H1 (cell line): ENCODE measurements around the gene CACNA2D3. TPM values are rescaled to one million over a fixed set of nuclear protein-coding genes. Genes with fewer than 3 reads are reported as not detected.

ENCODE experiments used
- CTCF ChIA-PET: fragments of 300-600 bp; sonication (Branson Sonifier 250); formaldehyde crosslinking; loops from one replicate; lab custom pipeline; 2021; ENCODE audit not compliant: partially characterized antibody; lab: Charles Lee
- POLR2A ChIA-PET: fragments of 300-600 bp; sonication (Branson Sonifier 250); formaldehyde crosslinking; loops from one replicate; lab custom pipeline; 2021; ENCODE audit warnings: inconsistent platforms; ENCODE audit not compliant: partially characterized antibody; lab: Charles Lee
- DNase-seq, 2 experiments: peaks; one replicate each; pipeline versions ENCODE4 v3.0.0 to v3.0.0-alpha.2; 2010 to 2022; ENCODE audit warnings: low spot score in 2 of 2, low read depth in 1 of 2, mixed read lengths in 1 of 2
- FAIRE-seq: peaks from 2 replicates; lab custom pipeline; 2011; peaks lifted over from hg19 to GRCh38; lab: Jason Lieb, UNC
- H2AFZ ChIP-seq: 2 replicates; pipeline ENCODE4 v1.8.1; 2012; ENCODE audit warnings: low read length, inconsistent platforms
- H2AK5ac ChIP-seq: 2 replicates; pipeline ENCODE4 v1.6.1; 2013; ENCODE audit warnings: low read depth, low read length
- H2BK120ac ChIP-seq: replicated peaks from 2 replicates; pipeline ENCODE3; 2013; ENCODE audit warnings: low read depth, low read length, inconsistent platforms
- H2BK12ac ChIP-seq: 2 replicates; pipeline ENCODE4 v1.6.1; 2013; ENCODE audit warnings: low read depth, low read length
- H2BK15ac ChIP-seq: 2 replicates; pipeline ENCODE4 v1.6.1; 2013; ENCODE audit warnings: low read length
- H2BK20ac ChIP-seq: 2 replicates; pipeline ENCODE4 v1.6.1; 2013; ENCODE audit warnings: low read length
- H2BK5ac ChIP-seq: 2 replicates; pipeline ENCODE4 v1.6.1; 2013; ENCODE audit warnings: low read depth, low read length
- H3K14ac ChIP-seq: 2 replicates; pipeline ENCODE4 v1.6.1; 2013; ENCODE audit warnings: inconsistent platforms; ENCODE audit not compliant: insufficient read length
- H3K18ac ChIP-seq: 2 replicates; pipeline ENCODE4 v1.6.1; 2013; ENCODE audit warnings: low read length; ENCODE audit errors: extremely low read depth
- H3K23ac ChIP-seq: 2 replicates; pipeline ENCODE4 v1.6.1; 2013; ENCODE audit warnings: inconsistent platforms; ENCODE audit not compliant: insufficient read length
- H3K23me2 ChIP-seq: 2 replicates; pipeline ENCODE4 v1.6.1; 2013; ENCODE audit warnings: low read depth, low read length
- H3K27ac ChIP-seq: 2 replicates; pipeline ENCODE4 v1.6.1; 2011; ENCODE audit warnings: low read depth, low read length, inconsistent platforms
- H3K27me3 ChIP-seq, 4 experiments: replicated peaks in 1 of 4; 1 replicate in 1 of 4; 2 replicates in 3 of 4; pipeline versions ENCODE4 v1.6.1 to v1.8.1; 2011 to 2013; ENCODE audit warnings: low read length in 3 of 4, mild to moderate bottlenecking in 3 of 4, inconsistent platforms in 2 of 4, mixed read lengths in 2 of 4, moderate library complexity in 1 of 4; ENCODE audit not compliant: control insufficient read depth in 3 of 4, insufficient read depth in 3 of 4; ENCODE audit errors: extremely low read depth in 1 of 4
- H3K36me3 ChIP-seq, 4 experiments: 2 replicates each; pipeline versions ENCODE4 v1.6.1 to v1.8.1; 2011 to 2013; ENCODE audit warnings: mild to moderate bottlenecking in 4 of 4, low read length in 3 of 4, moderate library complexity in 2 of 4, control low read depth in 1 of 4, inconsistent platforms in 1 of 4; ENCODE audit not compliant: insufficient read depth in 4 of 4, control insufficient read depth in 2 of 4
- H3K4ac ChIP-seq: replicated peaks from 2 replicates; pipeline ENCODE3; 2013; ENCODE audit warnings: low read length, low read depth, mixed read lengths, inconsistent platforms; ENCODE audit not compliant: insufficient read length
- H3K4me1 ChIP-seq, 4 experiments: replicated peaks in 1 of 4; 1 replicate in 1 of 4; 2 replicates in 3 of 4; pipeline versions ENCODE4 v1.6.1 to v1.8.1; 2011 to 2013; ENCODE audit warnings: low read length in 3 of 4, inconsistent platforms in 2 of 4, mixed read lengths in 1 of 4; ENCODE audit not compliant: insufficient read depth in 4 of 4, control insufficient read depth in 3 of 4
- H3K4me2 ChIP-seq, 2 experiments: 2 replicates each; pipeline versions ENCODE4 v1.6.1 to v1.8.1; 2011 to 2013; ENCODE audit warnings: low read depth in 2 of 2, low read length in 2 of 2, control low read depth in 1 of 2, inconsistent platforms in 1 of 2, mild to moderate bottlenecking in 1 of 2; ENCODE audit not compliant: insufficient read depth in 1 of 2
- H3K4me3 ChIP-seq, 4 experiments: fragments of 200-600, 300-600 bp in 1 of 4; sonication (generic), shearing (Covaris generic), sonication (Bioruptor Twin) in 1 of 4; 2 replicates each; pipeline versions ENCODE4 v1.5.1 to v1.8.1; 2011 to 2016; ENCODE audit warnings: low read length in 4 of 4, low read depth in 3 of 4, control low read depth in 2 of 4, inconsistent platforms in 2 of 4, mild to moderate bottlenecking in 2 of 4, mixed read lengths in 1 of 4, moderate library complexity in 1 of 4; ENCODE audit not compliant: insufficient read depth in 2 of 4; ENCODE audit errors: extremely low read depth in 1 of 4
- H3K56ac ChIP-seq: replicated peaks from 2 replicates; pipeline ENCODE3; 2013; ENCODE audit warnings: low read depth, mild to moderate bottlenecking, mixed read lengths, low read length, inconsistent platforms; ENCODE audit not compliant: insufficient read length
- H3K79me1 ChIP-seq: 2 replicates; pipeline ENCODE4 v1.6.1; 2013; ENCODE audit warnings: low read depth, low read length, control low read depth
- H3K79me2 ChIP-seq, 2 experiments: 2 replicates each; pipeline versions ENCODE4 v1.6.1 to v1.8.1; 2012 to 2013; ENCODE audit warnings: low read length in 2 of 2, mild to moderate bottlenecking in 2 of 2, inconsistent platforms in 1 of 2; ENCODE audit not compliant: insufficient read depth in 2 of 2, control insufficient read depth in 1 of 2
- H3K9ac ChIP-seq, 4 experiments: replicated peaks in 1 of 4; 1 replicate in 1 of 4; 2 replicates in 3 of 4; pipeline versions ENCODE4 v1.6.1 to v1.8.1; 2011 to 2013; ENCODE audit warnings: low read depth in 3 of 4, low read length in 3 of 4, control low read depth in 2 of 4, mild to moderate bottlenecking in 2 of 4, moderate library complexity in 2 of 4, inconsistent platforms in 1 of 4; ENCODE audit errors: extremely low read depth in 1 of 4
- H3K9me3 ChIP-seq, 2 experiments: 2 replicates each; pipeline versions ENCODE4 v1.6.1 to v1.8.1; 2012 to 2013; ENCODE audit warnings: mild to moderate bottlenecking in 2 of 2, moderate library complexity in 2 of 2, control low read depth in 1 of 2, inconsistent platforms in 1 of 2, low read depth in 1 of 2, low read length in 1 of 2, mixed read lengths in 1 of 2; ENCODE audit not compliant: insufficient read depth in 2 of 2
- H4K20me1 ChIP-seq, 2 experiments: replicated peaks in 1 of 2; 2 replicates each; pipeline versions ENCODE3 to v1.8.1; 2011 to 2013; ENCODE audit warnings: inconsistent platforms in 2 of 2, low read length in 2 of 2, mild to moderate bottlenecking in 1 of 2; ENCODE audit not compliant: insufficient read depth in 2 of 2, control insufficient read depth in 1 of 2
- H4K5ac ChIP-seq: 2 replicates; pipeline ENCODE4 v1.6.1; 2013; ENCODE audit warnings: low read length, low read depth, mixed read lengths, inconsistent platforms; ENCODE audit not compliant: insufficient read length
- H4K8ac ChIP-seq: 2 replicates; pipeline ENCODE4 v1.8.0; 2013; ENCODE audit warnings: mild to moderate bottlenecking, moderate library complexity, low read length, inconsistent platforms; ENCODE audit not compliant: insufficient read depth; ENCODE audit errors: extremely low read depth
- H4K91ac ChIP-seq: replicated peaks from 2 replicates; pipeline ENCODE3; 2013; ENCODE audit warnings: low read length, mixed read lengths, inconsistent platforms; ENCODE audit not compliant: insufficient read length
- BACH1 ChIP-seq: IDR thresholded peaks from 2 replicates; pipeline ENCODE4 v1.6.1; 2012; ENCODE audit warnings: low read length, improper control_type of control experiment
- BRCA1 ChIP-seq: IDR thresholded peaks from 2 replicates; pipeline ENCODE4 v1.6.1; 2012; ENCODE audit warnings: low read depth, low read length, improper control_type of control experiment
- CEBPB ChIP-seq: IDR thresholded peaks from 2 replicates; pipeline ENCODE4 v1.6.1; 2012; ENCODE audit warnings: low read depth, low read length
- JUN ChIP-seq: IDR thresholded peaks from 2 replicates; pipeline ENCODE4 v1.6.1; 2011; ENCODE audit warnings: low read depth, mild to moderate bottlenecking, improper control_type of control experiment, low read length
- JUND ChIP-seq: IDR thresholded peaks from 2 replicates; pipeline ENCODE4 v1.6.1; 2011; ENCODE audit warnings: mild to moderate bottlenecking, improper control_type of control experiment, low read length
- KDM5A ChIP-seq: fragments of 200-600 bp; IDR thresholded peaks from 2 replicates; pipeline ENCODE4 v1.7.1; 2012; ENCODE audit warnings: mild to moderate bottlenecking, low read length, inconsistent platforms, mixed read lengths
- POLR2A ChIP-seq, 2 experiments: IDR thresholded peaks; 1 replicate in 1 of 2; 2 replicates in 1 of 2; pipeline ENCODE4 v1.6.1; 2011; ENCODE audit warnings: low read depth in 2 of 2, low read length in 2 of 2, mild to moderate bottlenecking in 2 of 2; ENCODE audit errors: control extremely low read depth in 1 of 2
- POU5F1 ChIP-seq: IDR thresholded peaks from 2 replicates; pipeline ENCODE4 v1.6.1; 2011; ENCODE audit warnings: low read depth, mild to moderate bottlenecking, low read length, moderate library complexity
- RAD21 ChIP-seq, 2 experiments: IDR thresholded peaks in 1 of 2; conservative IDR thresholded peaks in 1 of 2; 2 replicates each; pipeline ENCODE4 v1.6.1; 2011; ENCODE audit warnings: low read depth in 2 of 2, low read length in 2 of 2, improper control_type of control experiment in 1 of 2, inconsistent platforms in 1 of 2, mild to moderate bottlenecking in 1 of 2, moderate library complexity in 1 of 2
- SIRT6 ChIP-seq: IDR thresholded peaks from one replicate; pipeline ENCODE4 v1.7.1; 2012; ENCODE audit warnings: low read length, inconsistent platforms
- SRF ChIP-seq: IDR thresholded peaks from 2 replicates; pipeline ENCODE4 v1.6.1; 2011; ENCODE audit warnings: mild to moderate bottlenecking, low read depth, low read length, moderate library complexity
- TAF1 ChIP-seq: IDR thresholded peaks from 2 replicates; pipeline ENCODE4 v1.6.1; 2011; ENCODE audit warnings: mild to moderate bottlenecking, low read depth, low read length
- WGBS, 2 experiments: shearing (Covaris generic) in 1 of 2; methylation state at CpG; one replicate each; pipeline versions ENCODE4 v1.1.6 to v1.1.7; 2013 to 2015; ENCODE audit warnings: low lambda C conversion rate in 2 of 2, mixed read lengths in 2 of 2, inconsistent platforms in 1 of 2, low coverage in 1 of 2, missing lambda C conversion rate in 1 of 2; ENCODE audit not compliant: insufficient replicate concordance in 2 of 2, insufficient coverage in 1 of 2, insufficient read length in 1 of 2; ENCODE audit errors: extremely low coverage in 1 of 2, missing lambda C conversion rate in 1 of 2; 5-methylcytosine and 5-hydroxymethylcytosine counted together
- polyA plus RNA-seq, 7 experiments: library from polyadenylated mRNA; depleted of rRNA in 3 of 7; stranded (reverse) in 5 of 7; unstranded in 2 of 7; fragments of >200 nt in 5 of 7; fragments of 200-250 nt in 2 of 7; gene quantifications; 1 replicate in 5 of 7; 2 replicates in 1 of 7; 4 replicates in 1 of 7; pipeline versions ENCODE4 v1.2.1 to v1.2.3, GENCODE V29; 2011 to 2013; ENCODE audit warnings: missing spikeins in 2 of 7, mixed read lengths in 2 of 7
- total RNA-seq: library from RNA; stranded (reverse); fragmentation: NEBNext Ultra II Directional; extraction: Animal tissue kit (Norgen Biotek cat#: 25700); gene quantifications from 2 replicates; pipeline ENCODE4 v1.2.1, GENCODE V29; 2021
- TF ChIP-seq, protein P1 (sequence below): IDR thresholded peaks from 2 replicates; pipeline ENCODE4 v1.6.1; 2011; ENCODE audit warnings: low read length, improper control_type of control experiment
- TF ChIP-seq, protein P2 (sequence below): IDR thresholded peaks from 2 replicates; pipeline ENCODE4 v1.6.1; 2012; ENCODE audit warnings: inconsistent platforms

The CACNA2D3 gene
- total and polyA plus RNA-seq, 2 of the 8 experiments (the other 6 are each of a cell fraction or from before 2014, with no cell fraction given): 1.5 to 1.8 TPM

DNA sequence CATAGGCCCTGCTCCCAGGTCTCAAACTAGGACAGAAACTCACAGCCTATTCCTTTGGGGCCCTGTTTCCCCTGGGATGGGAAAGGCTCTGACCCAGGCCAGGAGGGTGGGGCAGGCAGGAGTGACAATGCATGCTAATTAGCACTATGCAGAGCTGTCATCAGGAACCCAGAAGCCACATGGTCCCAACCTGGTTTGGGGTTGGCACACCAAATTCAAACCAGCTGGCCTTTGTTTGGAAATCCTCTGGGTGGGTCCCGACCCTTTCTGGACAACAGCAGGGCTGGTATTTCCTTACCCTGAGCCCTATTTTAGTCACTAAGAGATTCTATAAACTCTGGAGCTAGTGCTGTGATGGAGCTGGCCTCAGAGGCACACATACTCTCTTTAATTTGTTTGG, 639.3 kb downstream of the CACNA2D3 start:
- H2BK15ac ChIP-seq: no peak overlapping the region
- H3K4me1 ChIP-seq: no peaks in the 10 kb centered on the region
- no peaks in the 10 kb centered on the region for H4K20me1 ChIP-seq
- no peak overlapping the region for H3K18ac ChIP-seq
- no peak overlapping the region for H2AFZ ChIP-seq
- H3K4me3 ChIP-seq: no peak overlapping the region
- POLR2A ChIA-PET: interaction anchor here (0.6 to 1.3 kb wide), 2 partner anchors 124 to 131 kb away, joined by 3 to 4 read pairs; no protein-coding TSS in a partner anchor
- H3K27me3 ChIP-seq: no peaks in the 10 kb centered on the region
- 86% methylated on average over 1 of the region's 1 CpG; no CpG with 5 or more reads in 1 of the 2 experiments for WGBS, 2 experiments
- no peaks in the 10 kb centered on the region for H3K23me2 ChIP-seq
- no peak overlapping the region for H3K56ac ChIP-seq
- H3K36me3 ChIP-seq: no peaks in the 10 kb centered on the region
- no peaks in the 10 kb centered on the region for H3K9me3 ChIP-seq
- H3K14ac ChIP-seq: no peak overlapping the region
- H3K79me1 ChIP-seq: no peaks in the 10 kb centered on the region; the same call in 1 of the 2 replicates
- no peak overlapping the region for H2BK12ac ChIP-seq
- no peak overlapping the region for H4K5ac ChIP-seq
- no peak overlapping the region for H3K4ac ChIP-seq
- H3K79me2 ChIP-seq: no peaks in the 10 kb centered on the region
- no peak overlapping the region for H2BK20ac ChIP-seq
- no peak for DNase-seq
- no peak overlapping the region for H3K9ac ChIP-seq
- H2AK5ac ChIP-seq: no peak overlapping the region
- H4K91ac ChIP-seq: no peak overlapping the region
- CTCF ChIA-PET: interaction anchor here (0.7 to 1.8 kb wide), 3 partner anchors 17 to 1194 kb away, joined by 3 to 4 read pairs (median 3); no protein-coding TSS in a partner anchor
- no peak overlapping the region for H4K8ac ChIP-seq
- H3K27ac ChIP-seq: no peak overlapping the region
- H3K23ac ChIP-seq: no peak overlapping the region
- no peak overlapping the region for H3K4me2 ChIP-seq
- H2BK120ac ChIP-seq: no peak overlapping the region
- no peak for FAIRE-seq
- no peak overlapping the region for H2BK5ac ChIP-seq
- TF ChIP-seq BACH1 (no peak), POU5F1 (no peak), JUND (no peak), JUN (no peak), KDM5A (no peak), RAD21 (IDR thresholded peaks at IDR 0.05 in 1 of 2, conservative IDR thresholded peaks at IDR 0.05 in 1 of 2; ENCODE audit: low read depth in 2 of 2, low read length in 2 of 2) (no peak), POLR2A (IDR thresholded peaks at IDR 0.05; ENCODE audit: control extremely low read depth in 1 of 2, low read depth in 2 of 2, low read length in 2 of 2) (no peak), CEBPB (no peak), TAF1 (no peak), BRCA1 (no peak), SIRT6 (no peak), SRF (no peak)
- TF ChIP-seq, protein P1, sequence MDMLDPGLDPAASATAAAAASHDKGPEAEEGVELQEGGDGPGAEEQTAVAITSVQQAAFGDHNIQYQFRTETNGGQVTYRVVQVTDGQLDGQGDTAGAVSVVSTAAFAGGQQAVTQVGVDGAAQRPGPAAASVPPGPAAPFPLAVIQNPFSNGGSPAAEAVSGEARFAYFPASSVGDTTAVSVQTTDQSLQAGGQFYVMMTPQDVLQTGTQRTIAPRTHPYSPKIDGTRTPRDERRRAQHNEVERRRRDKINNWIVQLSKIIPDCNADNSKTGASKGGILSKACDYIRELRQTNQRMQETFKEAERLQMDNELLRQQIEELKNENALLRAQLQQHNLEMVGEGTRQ: no peak
- TF ChIP-seq, protein P2, sequence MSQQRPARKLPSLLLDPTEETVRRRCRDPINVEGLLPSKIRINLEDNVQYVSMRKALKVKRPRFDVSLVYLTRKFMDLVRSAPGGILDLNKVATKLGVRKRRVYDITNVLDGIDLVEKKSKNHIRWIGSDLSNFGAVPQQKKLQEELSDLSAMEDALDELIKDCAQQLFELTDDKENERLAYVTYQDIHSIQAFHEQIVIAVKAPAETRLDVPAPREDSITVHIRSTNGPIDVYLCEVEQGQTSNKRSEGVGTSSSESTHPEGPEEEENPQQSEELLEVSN: no peak
